Subcutaneous abdominal adipose tissue (tissue), 5 donors: Measurements from ENCODE around the gene AHR.

ENCODE experiments used
- H3K27ac ChIP-seq: one replicate; pipeline ENCODE4 v1.7.0; 2013; ENCODE audit warnings: low read depth, mild to moderate bottlenecking, inconsistent platforms, low read length, moderate library complexity
- H3K27me3 ChIP-seq, 5 donors: one replicate each; pipeline ENCODE4 v1.7.0; 2013; ENCODE audit warnings: low read length in 5 of 5, inconsistent platforms in 1 of 5; ENCODE audit not compliant: control insufficient read depth in 5 of 5, insufficient read depth in 4 of 5
- H3K36me3 ChIP-seq, 5 donors: one replicate each; pipeline ENCODE4 v1.7.0; 2013; ENCODE audit warnings: low read length in 5 of 5; ENCODE audit not compliant: control insufficient read depth in 5 of 5, insufficient read depth in 5 of 5
- H3K4me1 ChIP-seq, 5 donors: one replicate each; pipeline ENCODE4 v1.7.0; 2013; ENCODE audit warnings: low read length in 5 of 5, mild to moderate bottlenecking in 3 of 5, moderate library complexity in 1 of 5; ENCODE audit not compliant: control insufficient read depth in 5 of 5, insufficient read depth in 5 of 5
- H3K4me3 ChIP-seq, 5 donors: one replicate each; pipeline ENCODE4 v1.7.0; 2013; ENCODE audit warnings: low read length in 5 of 5, low read depth in 1 of 5
- H3K9ac ChIP-seq, 5 donors: one replicate each; pipeline ENCODE4 v1.7.0; 2013; ENCODE audit warnings: low read length in 5 of 5, mild to moderate bottlenecking in 4 of 5, moderate library complexity in 3 of 5
- H3K9me3 ChIP-seq, 5 donors: one replicate each; pipeline ENCODE4 v1.7.0; 2013; ENCODE audit warnings: low read length in 5 of 5; ENCODE audit not compliant: control insufficient read depth in 5 of 5
- donor health status: healthy.
- donor health status: healthy.
- donor health status: healthy.
- donor health status: healthy.
- donor health status: healthy.

AHR gene

DNA sequence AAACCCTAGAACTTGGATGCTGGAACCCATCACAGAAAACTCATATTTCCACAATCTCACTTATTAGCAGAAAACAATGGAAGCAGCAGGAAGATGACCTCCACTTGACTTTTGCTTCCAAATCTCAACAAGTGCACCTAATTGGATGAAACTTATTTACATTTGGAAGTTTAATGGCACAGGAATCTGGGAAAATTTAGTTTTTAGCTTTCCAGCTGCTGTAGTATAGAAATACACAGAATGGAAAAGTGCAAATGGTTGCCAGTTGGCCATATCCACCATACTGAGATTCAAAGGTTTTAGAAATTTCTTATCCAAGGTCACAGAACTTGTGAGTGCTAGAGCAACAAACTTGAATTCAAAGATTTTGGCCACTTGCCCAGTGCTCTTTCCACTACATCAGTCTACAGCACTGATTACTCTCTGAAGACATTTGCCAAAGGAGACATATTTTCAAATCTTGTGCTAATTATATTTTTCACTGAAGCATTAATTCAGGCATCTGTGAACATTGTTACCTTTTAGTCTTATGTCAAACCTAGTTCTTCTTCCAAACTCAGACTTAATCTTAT, 9.3 kb upstream of the AHR start:
- Histone ChIP-seq H3K4me1 (peaks cover 0 to 15% (median 11%) of the 10 kb centered on the region in 5 donors), H3K4me3 (no peak overlapping the region), H3K27ac (no peak overlapping the region), H3K9ac (no peak overlapping the region), H3K9me3 (no peaks in the 10 kb centered on the region), H3K27me3 (no peaks in the 10 kb centered on the region), H3K36me3 (no peaks in the 10 kb centered on the region)

DNA sequence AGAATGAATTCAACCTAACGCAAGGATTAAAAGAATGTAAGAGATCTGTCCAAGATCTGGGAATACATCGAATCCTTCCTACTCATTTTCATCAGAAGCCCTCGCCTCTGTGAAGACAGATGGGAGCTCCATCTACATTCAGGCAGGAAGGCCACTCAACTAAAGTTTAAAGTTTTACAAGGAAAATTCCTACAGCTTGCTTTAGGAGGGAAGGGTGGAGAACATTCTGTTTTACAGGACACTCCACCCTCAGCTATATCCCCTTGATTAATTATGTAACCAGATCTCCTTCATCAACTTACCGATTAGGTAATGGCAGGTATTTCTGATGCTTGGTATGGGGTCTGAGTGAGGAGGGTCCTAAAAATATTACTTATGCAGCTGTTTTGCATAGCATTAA, 5.6 kb upstream of the AHR start:
- Histone ChIP-seq H3K27me3 (no peaks in the 10 kb centered on the region), H3K36me3 (no peaks in the 10 kb centered on the region), H3K4me3 (no peak overlapping the region), H3K4me1 (peaks cover 0 to 22% (median 15%) of the 10 kb centered on the region in 5 donors), H3K9ac (no peak overlapping the region), H3K9me3 (peaks cover 0 to 3% (median 0%) of the 10 kb centered on the region in 5 donors), H3K27ac (no peak overlapping the region)

DNA sequence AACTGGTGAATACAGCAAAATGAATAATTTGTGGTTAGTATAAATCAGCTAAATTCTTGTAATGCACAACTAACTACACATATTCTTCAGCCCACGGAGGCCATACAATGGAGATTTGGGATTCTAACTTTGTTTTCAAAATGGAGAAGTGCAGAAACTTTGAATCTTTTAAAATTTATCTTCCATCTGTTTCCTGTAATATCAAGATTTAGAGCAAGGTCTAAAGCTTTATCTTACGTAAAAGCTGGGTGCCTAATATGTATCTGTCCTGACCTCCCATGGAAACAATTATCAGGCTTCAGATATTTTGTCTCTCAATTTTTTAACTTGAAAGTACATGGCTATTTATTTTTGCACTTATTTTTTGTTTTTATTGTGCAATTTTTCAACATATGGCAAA, 5.0 kb upstream of the AHR start:
- Histone ChIP-seq H3K27me3 (no peaks in the 10 kb centered on the region), H3K9me3 (peaks cover 0 to 3% (median 0%) of the 10 kb centered on the region in 5 donors), H3K9ac (no peak overlapping the region), H3K4me3 (no peak overlapping the region), H3K27ac (no peak overlapping the region), H3K36me3 (no peaks in the 10 kb centered on the region), H3K4me1 (peaks cover 0 to 25% (median 17%) of the 10 kb centered on the region in 5 donors)

DNA sequence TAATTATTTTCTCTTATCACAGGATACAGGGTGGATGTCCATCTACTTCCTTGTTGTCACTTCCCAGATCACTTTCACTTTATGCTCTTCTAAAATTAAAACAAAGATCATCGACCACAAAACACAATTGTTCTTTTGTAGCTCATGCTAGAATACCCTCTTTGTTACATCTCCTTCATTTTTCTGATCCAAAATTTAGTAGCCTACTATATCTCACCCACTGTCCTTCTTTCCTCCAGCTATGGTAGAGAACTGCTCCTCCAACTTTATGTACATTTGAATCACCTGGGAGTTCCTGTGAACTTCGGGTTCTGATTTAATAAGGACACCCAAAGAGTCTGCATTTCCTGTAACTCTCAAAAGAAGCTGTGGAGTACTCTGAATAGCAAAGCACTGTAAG, 1.2 kb upstream of the AHR start:
- Histone ChIP-seq H3K36me3 (no peaks in the 10 kb centered on the region), H3K27ac (peak overlapping the region; percentile 6), H3K4me1 (peaks cover 0 to 17% (median 14%) of the 10 kb centered on the region in 5 donors), H3K9ac (no peak overlapping the region), H3K4me3 (peak overlapping the region in 2 of 5 donors; percentile 10 to 42), H3K9me3 (peaks cover 0 to 3% (median 0%) of the 10 kb centered on the region in 5 donors), H3K27me3 (no peaks in the 10 kb centered on the region)

DNA sequence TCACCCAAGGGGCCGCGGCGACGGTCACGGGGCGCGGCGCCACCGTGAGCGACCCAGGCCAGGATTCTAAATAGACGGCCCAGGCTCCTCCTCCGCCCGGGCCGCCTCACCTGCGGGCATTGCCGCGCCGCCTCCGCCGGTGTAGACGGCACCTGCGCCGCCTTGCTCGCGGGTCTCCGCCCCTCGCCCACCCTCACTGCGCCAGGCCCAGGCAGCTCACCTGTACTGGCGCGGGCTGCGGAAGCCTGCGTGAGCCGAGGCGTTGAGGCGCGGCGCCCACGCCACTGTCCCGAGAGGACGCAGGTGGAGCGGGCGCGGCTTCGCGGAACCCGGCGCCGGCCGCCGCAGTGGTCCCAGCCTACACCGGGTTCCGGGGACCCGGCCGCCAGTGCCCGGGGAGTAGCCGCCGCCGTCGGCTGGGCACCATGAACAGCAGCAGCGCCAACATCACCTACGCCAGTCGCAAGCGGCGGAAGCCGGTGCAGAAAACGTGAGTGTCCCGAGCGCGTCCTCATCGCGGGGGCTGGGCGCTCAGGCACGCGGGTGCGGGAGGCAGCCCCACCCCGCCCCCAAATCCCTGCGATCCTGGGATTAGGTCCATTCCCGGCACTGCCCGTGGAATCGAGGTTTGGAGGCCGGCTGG, 509 bp downstream of the AHR start:
- H3K9ac ChIP-seq = peak overlapping the region; percentile 57 to 94 (median 92)
- H3K27me3 ChIP-seq = no peaks in the 10 kb centered on the region
- peak overlapping the region; percentile 69 to 98 (median 95) for H3K4me3 ChIP-seq
- peak overlapping the region; percentile 80 for H3K27ac ChIP-seq
- peaks cover 0 to 3% (median 0%) of the 10 kb centered on the region in 5 donors for H3K9me3 ChIP-seq
- H3K36me3 ChIP-seq = no peaks in the 10 kb centered on the region
- peaks cover 0 to 23% (median 20%) of the 10 kb centered on the region in 5 donors for H3K4me1 ChIP-seq

DNA sequence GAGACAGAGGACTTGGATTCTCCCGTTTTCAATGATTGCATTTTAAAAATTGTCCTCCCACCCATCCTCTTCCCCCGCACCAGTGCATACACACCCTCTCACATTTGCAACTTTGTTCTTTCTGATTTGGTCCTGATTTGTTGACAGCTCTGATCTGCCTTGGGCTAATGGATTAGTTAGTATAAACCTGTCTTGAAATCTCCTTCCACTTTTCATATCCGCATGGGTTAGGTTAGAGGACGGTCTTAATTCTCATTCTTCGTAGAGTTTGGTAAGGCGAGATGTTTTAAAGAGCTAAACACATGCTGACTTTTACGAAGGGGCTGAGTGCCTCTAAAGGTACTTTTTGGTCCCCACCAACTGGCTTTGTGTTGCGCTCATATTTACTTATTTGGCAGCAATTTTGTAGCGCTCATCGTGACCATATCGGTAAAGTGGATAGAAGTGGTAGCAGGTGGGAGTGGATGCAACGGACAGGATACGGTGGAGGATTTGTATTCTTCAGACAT, 1.1 kb downstream of the AHR start:
- Histone ChIP-seq H3K9ac (peak overlapping the region; percentile 57 to 94 (median 92)), H3K4me3 (peak overlapping the region; percentile 69 to 98 (median 95)), H3K27me3 (no peaks in the 10 kb centered on the region), H3K4me1 (peaks cover 0 to 29% (median 21%) of the 10 kb centered on the region in 5 donors), H3K36me3 (no peaks in the 10 kb centered on the region), H3K27ac (peak overlapping the region; percentile 80), H3K9me3 (peaks cover 0 to 3% (median 0%) of the 10 kb centered on the region in 5 donors)

DNA sequence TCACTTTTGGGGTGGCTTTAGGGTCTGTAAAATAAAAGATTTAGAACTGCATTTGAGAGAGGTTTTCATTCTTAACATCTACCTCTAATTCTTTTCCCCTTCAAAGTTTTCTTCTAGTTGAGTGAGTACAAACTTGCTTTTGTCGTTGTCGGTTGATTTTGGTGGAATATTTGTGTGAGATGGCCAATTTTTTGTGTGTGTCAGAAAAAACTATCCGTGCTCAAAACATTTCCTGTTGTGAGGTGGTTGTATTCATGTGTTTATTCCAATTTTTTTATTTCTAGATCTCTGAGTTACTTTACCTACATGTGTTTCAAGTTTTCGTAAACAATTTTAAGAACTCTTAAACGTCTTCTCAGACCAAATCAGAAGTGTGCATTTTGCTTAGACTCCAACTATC, 1.6 kb downstream of the AHR start:
- no peaks in the 10 kb centered on the region for H3K27me3 ChIP-seq
- H3K4me1 ChIP-seq = peaks cover 0 to 34% (median 24%) of the 10 kb centered on the region in 5 donors
- H3K4me3 ChIP-seq = peak overlapping the region; percentile 69 to 98 (median 95)
- H3K27ac ChIP-seq = peak overlapping the region; percentile 80
- peak overlapping the region; percentile 57 to 94 (median 92) for H3K9ac ChIP-seq
- no peaks in the 10 kb centered on the region for H3K36me3 ChIP-seq
- peaks cover 0 to 3% (median 0%) of the 10 kb centered on the region in 5 donors for H3K9me3 ChIP-seq

DNA sequence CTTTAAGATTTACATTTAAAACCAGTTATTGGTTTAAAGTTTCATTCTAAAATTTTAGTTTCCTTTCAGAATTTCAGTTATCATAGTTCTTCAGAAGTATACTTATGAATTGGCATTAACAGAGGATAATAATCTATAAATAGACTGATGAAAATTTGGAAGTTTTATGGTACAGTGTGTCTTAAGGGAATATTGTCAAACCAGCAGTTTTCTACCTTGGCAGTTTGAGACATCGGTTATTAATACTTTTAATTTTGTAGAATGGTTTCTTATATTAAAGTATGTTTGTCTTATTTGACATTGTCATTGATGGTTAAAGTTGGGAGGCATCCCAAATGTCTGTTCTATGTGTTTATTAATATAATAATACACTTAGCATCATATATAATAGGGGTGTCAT, 2.0 kb downstream of the AHR start:
- Histone ChIP-seq H3K36me3 (no peaks in the 10 kb centered on the region), H3K27me3 (no peaks in the 10 kb centered on the region), H3K9ac (peak overlapping the region; percentile 57 to 94 (median 92)), H3K4me3 (peak overlapping the region; percentile 69 to 98 (median 95)), H3K9me3 (peaks cover 0 to 3% (median 0%) of the 10 kb centered on the region in 5 donors), H3K27ac (peak overlapping the region; percentile 80), H3K4me1 (peaks cover 0 to 38% (median 28%) of the 10 kb centered on the region in 5 donors)

DNA sequence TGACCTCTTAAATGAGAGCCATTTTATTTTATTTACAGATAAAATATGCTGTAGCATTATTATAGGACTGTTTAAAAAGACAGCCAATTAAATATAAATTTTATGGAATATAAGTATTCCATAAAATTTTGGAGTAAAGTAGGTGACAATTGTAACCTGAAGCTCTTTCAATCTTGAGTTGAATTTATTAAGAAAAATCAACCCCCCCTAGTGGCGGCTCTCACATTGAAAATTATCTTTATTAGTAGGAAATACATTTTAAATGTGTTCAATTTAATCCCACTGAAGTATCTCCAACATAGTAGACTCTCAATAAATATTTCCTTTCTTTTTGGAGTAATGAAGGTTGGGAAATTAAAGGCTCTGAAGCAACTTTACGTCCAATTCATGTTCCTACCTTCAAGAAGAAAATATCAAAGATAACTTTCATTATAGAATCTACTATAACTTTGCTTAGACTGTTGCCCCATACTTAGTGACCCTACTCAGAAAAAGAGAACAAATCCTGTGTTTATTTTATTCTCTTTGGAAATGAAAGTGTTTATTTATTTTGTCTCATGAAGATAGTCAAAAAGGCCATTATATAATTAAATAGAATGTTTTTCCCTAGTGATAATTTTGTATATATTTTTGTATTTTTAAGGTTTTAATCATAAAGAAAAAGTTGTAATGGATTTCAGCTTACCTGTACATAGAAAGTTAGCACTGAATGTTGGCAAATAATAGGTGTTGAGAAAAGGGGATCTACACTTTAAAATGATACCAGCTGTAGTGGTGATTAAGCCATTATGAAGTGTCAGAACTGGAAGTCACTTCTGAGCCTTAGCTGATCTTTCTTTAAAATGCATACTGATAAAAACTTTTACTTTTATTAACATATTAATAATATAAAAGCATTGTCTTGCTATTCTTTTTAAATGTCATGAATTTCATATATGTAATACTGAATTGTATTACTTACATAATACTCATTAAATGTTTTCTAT, 3.3 kb downstream of the AHR start:
- peak overlapping the region; percentile 63 for H3K27ac ChIP-seq
- H3K4me1 ChIP-seq = peaks cover 4 to 50% (median 42%) of the 10 kb centered on the region in 5 donors
- peak overlapping the region; percentile 61 to 98 (median 95) for H3K4me3 ChIP-seq
- H3K9ac ChIP-seq = peak overlapping the region in 4 of 5 donors; percentile 35 to 75 (median 66)
- H3K36me3 ChIP-seq = no peaks in the 10 kb centered on the region
- H3K9me3 ChIP-seq = peaks cover 0 to 3% (median 0%) of the 10 kb centered on the region in 5 donors
- no peaks in the 10 kb centered on the region for H3K27me3 ChIP-seq
